Measurements from ENCODE around the gene FAM184B. TPM values are rescaled to one million over a fixed set of nuclear protein-coding genes. Genes with fewer than 3 reads are reported as not detected.

The FAM184B gene
- total RNA-seq, 1 experiment from 2014 or later, result 0.07 TPM

- no peak for TF ChIP-seq CTCF (IDR thresholded peaks at IDR 0.05 in 2 of 3, conservative IDR thresholded peaks at IDR 0.05 in 1 of 3; ENCODE audit: borderline replicate concordance in 1 of 3, insufficient read depth in 1 of 3, low read depth in 2 of 3, low read length in 2 of 3)
- TF ChIP-seq YY1 (IDR thresholded peaks at IDR 0.05; ENCODE audit: extremely low read depth, insufficient replicate concordance, low read depth, low read length), result no peak
- no peak for TF ChIP-seq ZNF274 (IDR thresholded peaks at IDR 0.05; ENCODE audit: low read depth, low read length)
- no peak for TF ChIP-seq EZH2phosphoT487 (IDR thresholded peaks at IDR 0.05; ENCODE audit: borderline replicate concordance)
These were observed 15.7 kb downstream of the FAM184B start (continued) for GRCh38 chr4:17765514-17766286.

GRCh38 chr4:17763931-17764330 lies 17.5 kb downstream of the FAM184B start:
- no peaks in the 10 kb centered on the region for H3K9me3 ChIP-seq (ENCODE audit: control insufficient read depth in 1 of 2, insufficient read depth in 1 of 2, low read depth in 1 of 2, low read length in 2 of 2)
- no peaks in the 10 kb centered on the region for H3K9me2 ChIP-seq (ENCODE audit: insufficient read depth)
- H3K27me3 ChIP-seq (ENCODE audit: insufficient read depth, low read length), result no peaks in the 10 kb centered on the region
- no peak overlapping the region for H3K9ac ChIP-seq (ENCODE audit: low read length)
- ATAC-seq, result no peak
- DNase-seq (ENCODE audit: low read depth, low spot score), result no peak
- ChIA-PET RAD21 (ENCODE audit: low non-redundant PET in 1 of 2, low total read pairs in 2 of 2, uncharacterized antibody in 2 of 2, unreplicated experiment in 2 of 2) (no interaction called here), CTCF (no interaction called here), POLR2A (no interaction called here)
- no peaks in the 10 kb centered on the region for H3K36me3 ChIP-seq (ENCODE audit: control insufficient read depth in 1 of 2, insufficient read depth in 2 of 2, low read length in 2 of 2)
- TF ChIP-seq EGR1 (IDR thresholded peaks at IDR 0.05; ENCODE audit: low read depth) (no peak), ZBTB33 (IDR thresholded peaks at IDR 0.05; ENCODE audit: extremely low read depth, insufficient replicate concordance, low read length) (no peak), CEBPB (IDR thresholded peaks at IDR 0.05; ENCODE audit: low read depth) (no peak), ATF3 (IDR thresholded peaks at IDR 0.05) (no peak)
- BruUV-seq (replicated peaks), result no TSS peak
- H3K27ac ChIP-seq (ENCODE audit: low read depth, low read length), result no peak overlapping the region
- H2AFZ ChIP-seq (ENCODE audit: low read depth, low read length, poor library complexity, severe bottlenecking), result no peak overlapping the region
- no peak overlapping the region for H3K4me3 ChIP-seq (replicated peaks in 1 of 2; ENCODE audit: low read depth in 1 of 2, low read length in 2 of 2)
- H3K4me2 ChIP-seq (ENCODE audit: low read length), result no peak overlapping the region
- H4K20me1 ChIP-seq (ENCODE audit: insufficient read depth), result no peaks in the 10 kb centered on the region
- H3K79me2 ChIP-seq (ENCODE audit: insufficient read depth, low read length), result no peaks in the 10 kb centered on the region
- intact Hi-C loops (cut with micrococcal nuclease), result no loop called here
- no peaks in the 10 kb centered on the region for H3K4me1 ChIP-seq (ENCODE audit: control insufficient read depth in 1 of 2, insufficient read depth in 2 of 2, low read length in 2 of 2)

Data from HCT116 (cell line).